IPS-20b (cell line): ENCODE results near the gene NANS.

Source experiments
- H3K27ac ChIP-seq: one replicate; pipeline ENCODE4 v1.5.1; 2013; ENCODE audit warnings: low read length
- H3K27me3 ChIP-seq: 2 replicates; pipeline ENCODE4 v1.6.1; 2013; ENCODE audit warnings: mild to moderate bottlenecking, low read length, inconsistent platforms; ENCODE audit not compliant: insufficient read depth
- H3K36me3 ChIP-seq: 2 replicates; pipeline ENCODE4 v1.6.1; 2013; ENCODE audit warnings: low read depth, mild to moderate bottlenecking, inconsistent platforms, low read length, moderate library complexity; ENCODE audit not compliant: insufficient read depth
- H3K4me1 ChIP-seq: 2 replicates; pipeline ENCODE4 v1.6.1; 2013; ENCODE audit warnings: mild to moderate bottlenecking, control low read depth, inconsistent platforms, low read length, moderate library complexity; ENCODE audit not compliant: insufficient read depth
- H3K4me3 ChIP-seq: 2 replicates; pipeline ENCODE4 v1.5.1; 2013; ENCODE audit warnings: mild to moderate bottlenecking, low read length, inconsistent platforms
- H3K9ac ChIP-seq: 2 replicates; pipeline ENCODE4 v1.6.1; 2013; ENCODE audit warnings: low read depth, mild to moderate bottlenecking, inconsistent platforms, low read length, moderate library complexity
- H3K9me3 ChIP-seq: 2 replicates; pipeline ENCODE4 v1.6.1; 2013; ENCODE audit warnings: mild to moderate bottlenecking, low read depth, low read length, inconsistent platforms; ENCODE audit not compliant: insufficient read depth

Gene NANS, protein sequence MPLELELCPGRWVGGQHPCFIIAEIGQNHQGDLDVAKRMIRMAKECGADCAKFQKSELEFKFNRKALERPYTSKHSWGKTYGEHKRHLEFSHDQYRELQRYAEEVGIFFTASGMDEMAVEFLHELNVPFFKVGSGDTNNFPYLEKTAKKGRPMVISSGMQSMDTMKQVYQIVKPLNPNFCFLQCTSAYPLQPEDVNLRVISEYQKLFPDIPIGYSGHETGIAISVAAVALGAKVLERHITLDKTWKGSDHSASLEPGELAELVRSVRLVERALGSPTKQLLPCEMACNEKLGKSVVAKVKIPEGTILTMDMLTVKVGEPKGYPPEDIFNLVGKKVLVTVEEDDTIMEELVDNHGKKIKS

DNA sequence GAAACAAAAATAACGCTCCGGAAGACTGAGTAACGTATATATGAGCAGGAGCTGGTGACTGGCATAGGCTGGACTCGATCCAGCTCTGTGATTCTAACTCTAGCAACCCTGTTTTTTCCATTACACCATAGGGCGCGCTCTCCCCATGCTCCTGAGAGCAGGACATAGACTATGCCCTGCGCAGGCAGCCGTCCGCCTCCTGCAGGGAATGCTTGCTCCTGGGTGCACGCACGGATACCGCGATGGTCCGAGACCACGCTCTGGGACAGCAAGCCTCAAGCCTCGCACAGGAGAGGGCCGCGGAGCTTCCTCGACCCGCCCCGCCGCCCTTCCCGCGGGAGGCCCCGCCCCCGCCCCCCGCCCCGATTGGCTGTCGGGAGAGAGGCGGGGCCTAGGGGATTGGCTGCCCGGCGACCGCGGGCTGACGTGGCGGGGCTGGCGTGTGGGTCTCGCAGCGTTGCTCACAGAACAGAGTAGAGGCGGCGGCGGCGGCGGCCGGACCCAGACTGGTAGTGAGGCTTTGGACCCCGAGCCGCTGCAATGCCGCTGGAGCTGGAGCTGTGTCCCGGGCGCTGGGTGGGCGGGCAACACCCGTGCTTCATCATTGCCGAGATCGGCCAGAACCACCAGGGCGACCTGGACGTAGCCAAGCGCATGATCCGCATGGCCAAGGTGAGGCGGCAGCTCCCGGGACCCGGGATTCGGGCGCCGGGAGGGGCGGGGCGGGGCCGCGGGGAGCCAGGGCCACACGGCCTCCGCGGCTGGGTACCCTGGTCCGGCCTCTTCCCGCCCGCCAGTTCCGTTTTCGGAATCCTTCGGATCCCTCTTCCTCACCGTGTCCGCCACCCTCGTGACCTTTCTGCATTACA is at the start of gene NANS:
Gene NANS, plus strand, starts transcription at position 464 of the 869 bp plus-strand sequence. Its CDS starts 77 bp downstream, at position 541.
- Histone ChIP-seq H3K4me3 (peak within 1 kb of the TSS; percentile 86), H3K4me1 (no peaks in the 10 kb centered on the region), H3K27ac (no peak within 1 kb of the TSS), H3K9me3 (no peaks in the 10 kb centered on the region), H3K36me3 (peaks cover 8% of the 10 kb centered on the region; the same call in 1 of the 2 replicates), H3K9ac (peak within 1 kb of the TSS; percentile 59; the same call in 1 of the 2 replicates), H3K27me3 (peaks cover 4% of the 10 kb centered on the region; the same call in 1 of the 2 replicates)

DNA sequence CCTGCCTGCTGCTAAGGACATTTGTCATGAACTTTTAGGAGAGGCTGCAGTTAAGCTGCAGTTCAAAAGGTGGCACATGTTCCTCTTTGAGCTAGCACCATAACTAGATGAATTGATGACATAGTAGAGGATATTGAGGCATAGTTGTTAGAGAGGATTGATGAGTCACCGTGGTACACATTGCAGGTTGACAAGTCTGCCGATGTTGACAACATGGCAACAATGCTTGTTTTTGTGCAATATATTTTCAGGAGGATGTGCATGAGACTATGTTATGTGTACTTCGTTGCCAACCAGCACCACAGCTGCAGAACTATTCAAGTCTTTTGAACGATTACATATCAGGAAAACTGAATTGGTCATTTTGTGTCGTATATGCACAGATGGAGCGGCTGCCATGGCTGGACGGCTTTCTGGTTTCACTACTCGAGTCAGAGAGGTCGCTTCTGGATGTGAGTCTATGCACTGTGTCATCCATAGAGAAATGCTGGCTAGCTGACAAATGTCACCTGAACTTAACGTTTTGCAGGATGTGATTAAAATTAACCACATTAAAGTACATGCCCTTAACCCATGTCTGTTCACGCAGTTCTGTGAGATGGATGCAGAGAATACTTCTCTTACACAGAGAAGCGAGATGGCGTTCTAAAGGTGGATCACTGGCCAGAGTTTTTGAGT is 49.1 kb upstream of the NANS start:
- Histone ChIP-seq H3K9ac (no peak overlapping the region), H3K36me3 (peaks cover 73% of the 10 kb centered on the region), H3K9me3 (no peaks in the 10 kb centered on the region), H3K4me3 (no peak overlapping the region), H3K4me1 (no peaks in the 10 kb centered on the region), H3K27me3 (no peaks in the 10 kb centered on the region), H3K27ac (no peak overlapping the region)

DNA sequence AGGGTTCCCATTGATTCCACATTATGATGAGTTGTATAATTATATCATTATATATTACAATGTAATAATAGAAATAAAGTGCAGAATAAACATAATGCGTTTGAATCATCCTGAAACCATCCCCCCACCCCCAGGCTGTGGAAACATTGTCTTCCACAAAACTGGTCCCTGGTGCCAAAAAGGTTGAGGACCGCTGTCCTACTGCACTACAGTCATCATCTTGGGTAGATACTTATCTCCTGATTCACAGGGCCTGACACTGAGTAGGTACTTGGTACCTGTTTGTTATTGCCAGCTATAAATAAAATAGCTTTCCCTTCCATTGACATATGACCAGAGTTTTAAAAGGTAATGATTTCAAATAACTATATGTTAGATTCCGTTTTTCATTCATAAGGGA is 47.8 kb upstream of the NANS start:
- Histone ChIP-seq H3K4me3 (no peak overlapping the region), H3K27ac (no peak overlapping the region), H3K9ac (no peak overlapping the region), H3K36me3 (peaks cover 84% of the 10 kb centered on the region), H3K27me3 (no peaks in the 10 kb centered on the region), H3K9me3 (no peaks in the 10 kb centered on the region), H3K4me1 (no peaks in the 10 kb centered on the region)

DNA sequence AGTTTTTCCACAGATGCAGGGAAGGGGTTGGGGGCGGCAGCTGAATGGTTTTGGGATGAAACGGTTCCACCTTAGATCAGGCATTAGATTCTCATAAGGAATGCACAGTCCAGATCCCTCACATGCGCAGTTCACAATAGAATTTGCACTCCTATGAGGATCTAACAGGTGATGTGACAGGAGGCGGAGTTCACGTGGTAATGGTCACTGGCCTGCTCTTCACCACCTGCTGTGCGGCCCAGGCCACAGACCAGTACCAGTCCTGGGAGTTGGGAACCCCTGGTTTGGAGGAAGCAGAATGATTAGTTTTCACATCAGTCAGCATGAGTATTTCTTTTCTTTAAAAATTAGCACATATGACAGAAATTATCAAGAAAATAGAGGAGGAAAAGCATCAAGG is 47.1 kb upstream of the NANS start:
- H3K9ac ChIP-seq, result no peak overlapping the region
- H3K9me3 ChIP-seq, result no peaks in the 10 kb centered on the region
- no peaks in the 10 kb centered on the region for H3K27me3 ChIP-seq
- H3K4me1 ChIP-seq, result no peaks in the 10 kb centered on the region
- no peak overlapping the region for H3K27ac ChIP-seq
- H3K36me3 ChIP-seq, result peaks cover 88% of the 10 kb centered on the region
- H3K4me3 ChIP-seq, result no peak overlapping the region

DNA sequence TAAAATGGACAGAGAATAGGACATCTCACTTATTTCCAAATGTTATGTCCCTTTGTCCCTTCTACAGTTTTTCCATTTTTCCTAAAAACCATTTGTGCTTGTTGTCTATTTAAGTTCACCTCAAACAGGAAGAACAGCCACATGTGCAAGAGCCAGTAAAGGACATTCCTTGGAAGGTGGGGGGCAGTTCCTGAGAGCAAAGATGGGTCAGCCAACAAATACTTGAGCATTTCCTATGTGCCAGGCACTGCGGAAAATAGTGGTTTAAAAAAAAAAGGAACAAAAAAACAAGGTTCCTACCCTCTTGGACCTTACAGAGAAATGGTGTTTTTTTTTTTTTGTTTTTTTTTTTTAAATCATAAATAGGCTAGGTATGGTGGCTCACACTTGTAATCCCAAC is 46.6 kb upstream of the NANS start:
- Histone ChIP-seq H3K27ac (no peak overlapping the region), H3K9ac (no peak overlapping the region), H3K36me3 (peaks cover 90% of the 10 kb centered on the region), H3K27me3 (no peaks in the 10 kb centered on the region), H3K9me3 (no peaks in the 10 kb centered on the region), H3K4me1 (no peaks in the 10 kb centered on the region), H3K4me3 (no peak overlapping the region)

DNA sequence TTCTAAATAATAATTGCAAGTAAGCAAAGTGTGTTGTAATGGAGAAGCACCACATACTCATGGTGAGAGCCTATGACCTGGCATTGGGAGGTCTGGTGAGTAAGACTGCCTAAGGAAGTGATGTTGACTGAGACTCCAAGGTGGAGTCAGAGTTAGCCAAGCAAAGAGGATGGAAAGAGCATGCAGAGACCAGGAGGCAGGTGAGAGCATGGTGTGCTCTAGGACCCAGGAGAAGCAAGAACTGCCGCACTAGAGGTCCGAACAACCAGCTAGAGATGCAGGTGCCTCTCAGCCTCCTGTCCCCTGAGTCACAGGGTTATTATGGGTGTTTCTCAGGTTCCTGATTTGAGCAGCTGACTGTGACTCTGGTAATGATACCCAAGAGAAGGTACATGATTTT is 46.1 kb upstream of the NANS start:
- H3K9me3 ChIP-seq, result no peaks in the 10 kb centered on the region
- peaks cover 90% of the 10 kb centered on the region for H3K36me3 ChIP-seq
- no peak overlapping the region for H3K9ac ChIP-seq
- no peak overlapping the region for H3K27ac ChIP-seq
- no peaks in the 10 kb centered on the region for H3K27me3 ChIP-seq
- no peak overlapping the region for H3K4me3 ChIP-seq
- no peaks in the 10 kb centered on the region for H3K4me1 ChIP-seq

DNA sequence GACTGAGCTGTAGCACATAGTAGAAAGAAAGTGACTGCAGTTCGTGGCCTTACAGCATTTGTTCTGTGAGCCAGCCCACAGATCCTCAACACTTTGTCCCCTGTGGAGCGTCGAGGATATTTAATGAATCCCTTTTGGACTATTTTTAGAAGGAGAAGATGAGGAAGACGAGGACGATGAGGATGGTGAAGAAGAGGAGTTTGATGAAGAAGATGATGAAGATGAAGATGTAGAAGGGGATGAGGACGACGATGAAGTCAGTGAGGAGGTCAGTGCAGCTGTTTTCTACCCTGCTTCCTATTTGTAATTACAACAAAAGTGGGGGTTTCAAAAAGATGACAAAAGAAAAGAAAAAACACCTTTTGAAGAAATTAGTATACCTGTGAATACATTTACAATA is 45.4 kb upstream of the NANS start:
- Histone ChIP-seq H3K27me3 (no peaks in the 10 kb centered on the region), H3K4me1 (no peaks in the 10 kb centered on the region), H3K9me3 (no peaks in the 10 kb centered on the region), H3K27ac (no peak overlapping the region), H3K4me3 (no peak overlapping the region), H3K36me3 (peaks cover 90% of the 10 kb centered on the region), H3K9ac (no peak overlapping the region)

DNA sequence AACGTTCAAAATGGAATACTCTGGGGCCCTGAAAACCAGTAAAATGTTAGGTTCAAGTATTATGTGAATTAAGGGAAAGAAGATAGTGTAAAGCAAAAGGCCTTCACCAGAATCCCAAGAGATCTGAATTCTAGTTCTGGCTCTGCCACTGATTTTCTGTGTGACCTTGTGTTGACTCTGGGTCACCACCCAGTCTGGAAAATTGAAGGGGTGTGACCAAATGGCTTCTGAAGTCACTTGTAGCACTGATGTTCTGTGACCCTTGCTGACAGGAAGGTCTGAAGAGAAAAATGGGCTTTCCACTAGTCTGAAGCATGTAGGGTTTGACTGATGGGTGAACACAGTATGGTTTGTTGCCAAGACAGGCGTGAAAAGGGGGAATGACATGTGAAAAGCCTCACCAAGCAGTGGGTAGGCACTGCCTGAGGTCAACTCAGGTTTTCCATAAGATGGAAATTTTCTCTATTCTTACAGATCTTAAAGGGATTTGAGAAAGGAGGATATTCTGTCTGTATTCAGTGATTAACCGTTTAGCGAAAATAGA is 40.3 kb upstream of the NANS start:
- Histone ChIP-seq H3K9me3 (no peaks in the 10 kb centered on the region), H3K9ac (no peak overlapping the region; the same call in 1 of the 2 replicates), H3K4me1 (no peaks in the 10 kb centered on the region), H3K4me3 (no peak overlapping the region), H3K27me3 (no peaks in the 10 kb centered on the region), H3K36me3 (peaks cover 67% of the 10 kb centered on the region), H3K27ac (no peak overlapping the region)

DNA sequence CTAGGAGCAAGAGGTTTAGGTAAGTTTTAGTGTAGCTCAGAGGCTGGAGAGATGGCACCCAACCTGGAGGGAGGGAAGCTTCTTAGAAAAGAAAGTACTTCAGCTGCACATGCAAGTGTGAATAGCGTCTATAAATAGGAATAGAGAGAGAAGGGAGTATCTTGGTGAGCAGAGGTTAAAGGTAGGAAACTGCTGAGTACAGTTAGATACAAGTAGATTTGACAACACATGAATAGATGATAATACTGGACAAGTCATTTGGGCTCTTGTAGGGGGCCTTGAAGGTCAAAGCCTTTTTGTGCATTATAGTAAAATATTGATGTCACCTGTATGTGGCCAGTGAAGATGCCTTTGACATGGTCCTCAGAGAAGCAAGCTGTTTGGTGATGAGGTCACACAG is 39.2 kb upstream of the NANS start:
- Histone ChIP-seq H3K4me3 (no peak overlapping the region), H3K4me1 (no peaks in the 10 kb centered on the region), H3K27ac (no peak overlapping the region), H3K36me3 (peaks cover 56% of the 10 kb centered on the region), H3K9ac (no peak overlapping the region), H3K27me3 (no peaks in the 10 kb centered on the region), H3K9me3 (no peaks in the 10 kb centered on the region)

DNA sequence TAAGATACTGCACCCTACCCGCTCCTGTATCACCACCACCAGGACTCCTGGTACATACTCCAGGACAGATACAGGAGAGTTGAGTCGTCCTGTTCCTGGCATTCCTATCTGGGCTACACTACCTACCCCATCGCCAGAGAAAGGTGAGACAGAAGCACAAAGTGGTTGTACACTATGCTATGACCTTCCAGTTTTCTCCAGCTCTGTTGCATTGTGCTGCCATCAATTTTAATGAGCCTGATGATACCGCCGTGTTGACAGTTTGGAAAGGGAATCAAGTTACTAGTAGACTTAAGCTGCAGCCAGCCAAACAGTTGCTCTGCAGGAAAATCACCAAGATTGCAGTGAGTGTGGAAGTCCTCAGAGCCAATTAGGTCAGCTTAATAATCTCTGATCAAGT is 38.2 kb upstream of the NANS start:
- Histone ChIP-seq H3K4me3 (no peak overlapping the region), H3K36me3 (peaks cover 46% of the 10 kb centered on the region), H3K27me3 (no peaks in the 10 kb centered on the region), H3K9me3 (no peaks in the 10 kb centered on the region), H3K27ac (no peak overlapping the region), H3K4me1 (no peaks in the 10 kb centered on the region), H3K9ac (no peak overlapping the region)

DNA sequence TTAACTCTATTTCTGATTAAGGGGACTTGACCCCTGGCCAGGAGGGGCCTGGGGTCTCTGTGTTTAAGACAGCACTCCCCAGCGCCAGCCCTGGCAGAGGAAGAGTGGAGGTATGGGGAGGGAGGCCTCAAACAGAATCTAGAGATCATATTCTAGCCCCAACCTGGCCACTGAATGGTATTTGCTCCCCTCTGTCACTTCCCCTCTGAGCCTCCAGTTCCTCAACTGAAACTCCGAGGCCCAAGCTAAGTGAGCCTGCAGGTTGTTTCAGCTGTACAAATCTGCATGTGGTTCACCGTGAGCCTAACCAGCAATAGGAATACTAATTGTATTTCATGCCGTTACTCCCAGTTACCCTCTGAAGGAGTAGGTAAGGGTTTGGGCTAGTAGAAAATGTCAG is 37.4 kb upstream of the NANS start:
- no peak overlapping the region for H3K27ac ChIP-seq
- H3K9ac ChIP-seq, result no peak overlapping the region
- H3K4me3 ChIP-seq, result no peak overlapping the region
- no peaks in the 10 kb centered on the region for H3K9me3 ChIP-seq
- H3K27me3 ChIP-seq, result no peaks in the 10 kb centered on the region
- H3K36me3 ChIP-seq, result peaks cover 39% of the 10 kb centered on the region
- H3K4me1 ChIP-seq, result no peaks in the 10 kb centered on the region
